ENCODE results near the gene PELI2. TPM values are rescaled to one million over a fixed set of nuclear protein-coding genes. Genes with fewer than 3 reads are reported as not detected.

PELI2 gene
- total RNA-seq, 2 donors from 2014 or later = 9.8 to 13.9 TPM

- no peak for DNase-seq
- Histone ChIP-seq H3K36me3 (no peaks in the 10 kb centered on the region), H3K9me3 (no peaks in the 10 kb centered on the region), H3K4me1 (no peaks in the 10 kb centered on the region), H3K27ac (no peak overlapping the region), H3K9ac (ENCODE audit: low read depth in 2 of 2, low read length in 2 of 2) (no peak overlapping the region), H3K4me3 (no peak overlapping the region), H3K27me3 (no peaks in the 10 kb centered on the region)
- no peak for TF ChIP-seq CTCF (IDR thresholded peaks at IDR 0.05)
- intact Hi-C loops (cut with DNase I) = no loop called here
These were observed 18.6 kb downstream of the PELI2 start for GRCh38 chr14:56136571-56137452.

- Histone ChIP-seq H3K36me3 (no peaks in the 10 kb centered on the region), H3K9ac (ENCODE audit: low read depth in 2 of 2, low read length in 2 of 2) (no peak overlapping the region), H3K27ac (no peak overlapping the region), H3K4me1 (no peaks in the 10 kb centered on the region), H3K27me3 (no peaks in the 10 kb centered on the region), H3K4me3 (no peak overlapping the region), H3K9me3 (no peaks in the 10 kb centered on the region)
- TF ChIP-seq CTCF (IDR thresholded peaks at IDR 0.05) = no peak
- intact Hi-C loops (cut with DNase I) = no loop called here
- no peak for DNase-seq
These were observed 19.2 kb downstream of the PELI2 start for GRCh38 chr14:56137453-56137807.

GRCh38 chr14:56137849-56138248 lies 19.6 kb downstream of the PELI2 start:
- no peak for TF ChIP-seq CTCF (IDR thresholded peaks at IDR 0.05)
- Histone ChIP-seq H3K27ac (no peak overlapping the region), H3K9me3 (no peaks in the 10 kb centered on the region), H3K9ac (ENCODE audit: low read depth in 2 of 2, low read length in 2 of 2) (no peak overlapping the region), H3K4me3 (no peak overlapping the region), H3K27me3 (no peaks in the 10 kb centered on the region), H3K4me1 (no peaks in the 10 kb centered on the region), H3K36me3 (no peaks in the 10 kb centered on the region)
- intact Hi-C loops (cut with DNase I) = no loop called here
- DNase-seq = no peak

GRCh38 chr14:56138928-56139327 lies 20.7 kb downstream of the PELI2 start:
- H3K9ac ChIP-seq (ENCODE audit: low read depth in 2 of 2, low read length in 2 of 2) = no peak overlapping the region
- no peaks in the 10 kb centered on the region for H3K36me3 ChIP-seq
- no peaks in the 10 kb centered on the region for H3K27me3 ChIP-seq
- H3K27ac ChIP-seq = no peak overlapping the region
- DNase-seq = no peak
- TF ChIP-seq CTCF (IDR thresholded peaks at IDR 0.05) = no peak
- intact Hi-C loops (cut with DNase I) = no loop called here
- H3K4me1 ChIP-seq = no peaks in the 10 kb centered on the region
- no peaks in the 10 kb centered on the region for H3K9me3 ChIP-seq
- H3K4me3 ChIP-seq = no peak overlapping the region

- Histone ChIP-seq H3K9me3 (no peaks in the 10 kb centered on the region), H3K27ac (no peak overlapping the region), H3K9ac (ENCODE audit: low read depth in 2 of 2, low read length in 2 of 2) (no peak overlapping the region), H3K27me3 (no peaks in the 10 kb centered on the region), H3K4me3 (no peak overlapping the region), H3K4me1 (no peaks in the 10 kb centered on the region), H3K36me3 (no peaks in the 10 kb centered on the region)
- no peak for TF ChIP-seq CTCF (IDR thresholded peaks at IDR 0.05)
- intact Hi-C loops (cut with DNase I) = no loop called here
- no peak for DNase-seq
These were observed 24.1 kb downstream of the PELI2 start for GRCh38 chr14:56142314-56142713.
